NCI-H524 (cell line): ENCODE measurements around the gene TPRG1L.
A peak's percentile ranks its signal among the peaks of the same experiment; 100 is the strongest.

Source experiments
- DNase-seq, 2 experiments: peaks; one replicate each; lab custom pipeline; 2025; lab: John Stamatoyannopoulos, UW

The TPRG1L gene

DNA sequence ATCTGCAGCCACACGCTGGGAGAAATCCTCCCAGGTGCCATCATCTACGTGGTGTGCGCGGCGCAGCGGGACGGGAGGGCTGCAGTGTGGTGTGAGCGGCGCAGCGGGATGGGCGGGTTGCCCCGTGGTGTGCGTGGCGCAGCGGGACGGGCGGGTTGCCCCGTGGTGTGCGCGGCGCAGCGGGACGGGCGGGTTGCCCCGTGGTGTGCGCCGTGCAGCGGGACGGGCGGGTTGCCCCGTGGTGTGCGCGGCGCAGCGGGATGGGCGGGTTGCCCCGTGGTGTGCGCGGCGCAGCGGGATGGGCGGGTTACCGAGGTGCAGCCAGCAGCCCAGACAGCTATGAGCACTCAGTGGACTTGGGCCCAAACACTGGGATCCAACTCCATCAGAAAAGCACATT lies 20.4 kb downstream of the TPRG1L start:
- DNase-seq: no peak

DNA sequence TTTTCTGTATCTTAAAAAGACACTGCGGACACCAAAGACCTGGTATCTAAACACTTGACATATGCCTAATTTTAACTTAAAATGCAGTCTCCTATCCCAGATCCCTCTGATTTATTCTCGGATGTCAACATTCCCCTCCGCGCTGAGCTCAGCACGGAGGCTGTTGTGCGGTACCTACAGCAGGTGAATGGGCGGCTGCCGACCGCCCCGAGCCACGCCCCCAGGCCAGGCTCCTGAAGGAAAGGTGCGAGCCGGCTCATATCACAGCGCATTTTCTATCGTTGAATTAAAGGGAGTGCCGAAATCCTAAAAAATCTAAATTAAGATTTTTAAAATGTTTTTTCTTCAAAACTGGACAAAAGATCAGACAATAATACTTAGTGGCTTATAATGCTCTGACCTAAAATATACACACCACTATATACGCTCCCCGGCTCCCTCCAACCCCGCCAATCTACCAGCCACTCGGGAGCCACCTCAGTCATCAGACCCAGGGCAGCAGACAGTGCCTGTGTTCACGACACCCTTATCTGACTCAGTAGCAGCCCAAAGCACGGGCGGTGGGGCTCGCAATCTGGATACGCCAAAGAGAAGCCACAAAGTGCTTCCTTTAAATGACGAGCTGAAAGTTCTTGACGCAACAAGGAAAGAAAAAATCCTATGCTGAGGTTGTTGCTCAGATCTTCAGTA lies 21.0 kb downstream of the TPRG1L start:
- DNase-seq: no peak

- DNase-seq: no peak
Measured at GRCh38 chr1:3646596-3646995, 21.8 kb downstream of the TPRG1L start.

- peak; percentile 77 to 90 for DNase-seq
Measured at GRCh38 chr1:3649342-3650247, 24.8 kb downstream of the TPRG1L start, which contains the start of gene WRAP73. WRAP73 (minus strand) TSS chr1:3650103; CDS start chr1:3649999, 104 bp downstream.

- no peak for DNase-seq
Measured at GRCh38 chr1:3650248-3651025, 25.6 kb downstream of the TPRG1L start.

GRCh38 chr1:3651026-3651929 lies 26.5 kb downstream of the TPRG1L start:
- DNase-seq: peak in 1 of 2 experiments; percentile 31

- peak; percentile 18 to 54 for DNase-seq
Measured at GRCh38 chr1:3651930-3652547, 27.2 kb downstream of the TPRG1L start, which contains the start of gene TP73. TP73 (plus strand) TSS chr1:3652516; CDS start chr1:3682366, 29,850 bp downstream.

- DNase-seq: peak in 1 of 2 experiments; percentile 29
Measured at GRCh38 chr1:3652548-3653285, 27.9 kb downstream of the TPRG1L start.

DNA sequence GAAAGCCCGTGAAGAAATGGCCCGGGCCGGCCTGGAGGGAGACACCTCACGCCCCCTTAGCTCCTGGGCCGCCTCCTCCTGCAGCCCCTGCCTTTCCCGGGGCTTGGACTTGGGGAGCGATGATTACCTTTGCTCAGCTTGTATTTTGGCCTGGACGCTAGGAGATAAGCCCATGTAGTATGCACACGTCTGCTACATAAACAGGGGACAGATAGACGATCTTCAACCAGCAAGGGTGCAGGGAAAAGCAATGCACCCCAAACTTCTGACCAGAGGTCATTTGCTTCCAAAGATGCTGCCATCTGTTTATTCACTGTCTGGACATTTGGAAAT lies 28.4 kb downstream of the TPRG1L start:
- DNase-seq: no peak

- DNase-seq: no peak
Measured at GRCh38 chr1:3654549-3655281, 29.9 kb downstream of the TPRG1L start.

GRCh38 chr1:3656450-3657095 lies 31.8 kb downstream of the TPRG1L start:
- no peak for DNase-seq

DNA sequence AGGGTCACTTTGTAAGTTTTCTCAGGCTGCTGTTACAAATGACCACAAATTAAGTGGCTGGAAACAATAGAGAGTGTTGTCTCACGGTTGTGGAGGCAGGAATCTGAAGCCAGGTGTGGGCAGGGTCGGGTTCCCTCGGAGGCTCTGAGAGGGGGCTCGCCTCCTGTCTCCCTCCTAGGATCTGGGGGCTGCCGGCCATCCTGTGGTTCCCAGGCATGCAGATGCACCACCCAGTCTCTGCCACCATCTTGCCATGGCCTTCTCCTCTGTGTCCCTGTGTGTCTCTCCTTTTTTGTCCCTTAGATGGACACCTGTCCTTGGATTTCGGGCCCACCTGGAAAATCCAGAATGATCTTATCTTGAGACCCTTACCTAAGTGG lies 32.3 kb downstream of the TPRG1L start:
- DNase-seq: no peak

DNA sequence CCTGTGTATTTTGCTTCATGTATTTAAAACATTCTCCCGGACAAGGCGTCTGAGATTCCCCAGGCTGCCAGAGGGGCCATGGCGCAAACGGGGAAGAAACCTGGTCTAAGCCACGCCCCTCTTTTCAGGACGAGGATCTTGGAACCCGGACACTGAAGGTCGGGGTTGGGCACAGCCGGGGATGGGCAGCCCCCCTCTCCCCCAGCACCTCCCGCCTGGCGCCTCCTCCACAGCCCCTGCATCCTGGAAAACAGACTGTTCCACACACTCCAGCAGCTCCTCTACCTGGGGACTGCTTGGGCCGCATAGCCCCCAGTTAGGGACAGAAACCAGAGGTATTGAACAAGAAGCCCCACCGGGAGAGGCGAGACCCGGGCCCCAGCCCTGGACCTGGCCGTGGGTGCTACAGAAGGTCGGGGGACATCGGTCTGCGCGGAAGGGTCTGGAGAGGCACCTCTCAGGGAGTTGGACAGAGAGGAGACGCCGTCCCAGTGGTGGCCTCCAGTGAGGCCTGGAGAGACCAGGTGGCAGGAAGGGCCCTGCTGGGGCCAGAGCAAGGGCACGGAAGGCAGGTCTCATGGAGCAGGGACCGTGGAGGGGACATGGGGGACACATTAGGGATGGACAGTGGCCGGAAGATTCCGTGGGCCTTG lies 32.9 kb downstream of the TPRG1L start:
- no peak for DNase-seq

- no peak for DNase-seq
Measured at GRCh38 chr1:3658231-3658615, 33.4 kb downstream of the TPRG1L start.

- no peak for DNase-seq
Measured at GRCh38 chr1:3659093-3659492, 34.3 kb downstream of the TPRG1L start.

DNA sequence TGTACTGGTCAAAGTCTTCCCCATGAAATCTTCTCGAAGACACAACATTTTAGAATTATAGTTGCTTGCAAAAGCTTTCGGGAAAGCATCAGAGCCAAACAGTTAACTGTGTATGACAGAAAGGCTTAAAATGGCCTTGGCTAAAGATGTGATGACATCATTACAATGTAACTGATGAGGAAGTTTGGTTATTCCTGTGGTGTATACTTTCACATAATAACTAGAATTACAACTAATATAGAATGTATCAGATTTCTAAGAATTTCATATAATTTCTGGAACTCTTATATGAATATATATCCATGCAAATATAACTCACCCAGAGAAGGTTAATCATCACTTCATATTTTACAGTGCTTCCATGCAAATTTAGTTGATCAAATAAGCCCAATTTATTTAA lies 35.9 kb downstream of the TPRG1L start:
- DNase-seq: no peak

GRCh38 chr1:3661631-3662030 lies 36.8 kb downstream of the TPRG1L start:
- no peak for DNase-seq

- no peak for DNase-seq
Measured at GRCh38 chr1:3662080-3662671, 37.4 kb downstream of the TPRG1L start.
